ENCODE measurements around the gene LRRC38.
"Not testable (repeated sequence)": the region's sequence is repeated elsewhere in the genome, so short reads cannot be mapped to it uniquely, and the experiment has no call there.

LRRC38 gene

GRCh38 chr1:13462682-13463081 lies 51.1 kb downstream of the LRRC38 start:
- DNase-seq (ENCODE audit: low read depth): no peak

- no peak for DNase-seq (ENCODE audit: low read depth)
Observed at GRCh38 chr1:13461977-13462376, 51.8 kb downstream of the LRRC38 start.

DNA sequence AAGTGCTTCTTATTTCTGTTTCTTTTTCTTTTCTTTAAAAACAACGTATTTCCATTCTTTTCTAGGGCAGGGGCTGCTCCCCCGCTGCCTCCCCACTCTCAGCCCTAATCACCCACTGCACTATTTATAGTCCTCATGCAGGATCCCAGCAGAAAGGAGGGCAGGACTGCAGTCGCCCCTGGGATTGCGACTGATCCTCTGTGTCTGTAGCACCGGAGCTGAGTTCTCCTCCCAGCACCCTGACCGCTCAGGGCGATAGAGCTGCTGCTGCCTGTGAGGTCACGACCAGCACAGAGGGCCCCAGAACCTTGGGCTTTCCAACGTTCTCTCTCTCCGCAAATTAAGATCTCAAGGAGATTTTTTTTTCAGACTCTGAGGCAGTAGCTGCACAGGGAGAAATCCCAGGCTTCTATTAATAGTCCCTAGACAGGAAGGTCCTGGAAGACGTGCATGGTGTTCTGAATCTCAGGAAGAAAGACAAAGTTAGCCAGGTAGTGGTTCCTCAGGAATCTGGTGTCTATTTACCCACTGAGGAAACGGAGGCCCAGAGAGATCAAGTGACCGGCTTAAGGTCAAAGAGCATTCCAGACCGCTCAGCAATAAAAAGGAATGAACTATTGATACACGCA lies 56.8 kb downstream of the LRRC38 start:
- DNase-seq (ENCODE audit: low read depth): no peak

DNA sequence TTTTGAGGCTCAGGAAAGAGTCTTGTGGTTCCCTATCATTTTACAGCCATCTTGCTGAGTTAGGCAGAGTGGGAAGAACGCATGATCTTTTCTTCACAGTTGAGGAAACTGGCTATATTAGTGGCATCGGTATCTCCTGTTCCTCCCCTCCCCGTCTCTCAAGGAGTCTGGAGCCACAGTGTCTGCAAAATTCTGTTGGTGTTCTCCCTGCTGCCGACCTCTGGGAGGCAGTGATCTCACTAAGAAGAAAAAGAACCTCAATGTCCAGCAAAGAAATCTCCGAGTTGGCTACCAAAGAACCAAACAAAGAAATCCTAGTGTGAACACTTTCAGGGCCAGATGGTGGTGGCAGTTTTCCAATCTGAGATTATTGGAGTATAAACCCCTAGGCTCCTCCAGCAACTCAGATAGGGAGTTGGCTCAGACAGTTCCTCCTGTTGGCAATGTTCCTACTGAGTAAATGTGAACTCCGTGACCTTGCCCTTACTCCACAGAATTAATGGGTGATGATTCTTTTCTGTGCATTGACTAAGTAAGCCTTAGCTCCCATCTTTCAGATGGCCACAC lies 62.3 kb downstream of the LRRC38 start:
- no peak for DNase-seq (ENCODE audit: low read depth)

GRCh38 chr1:13450204-13450603 lies 63.6 kb downstream of the LRRC38 start:
- no peak for DNase-seq (ENCODE audit: low read depth)

DNA sequence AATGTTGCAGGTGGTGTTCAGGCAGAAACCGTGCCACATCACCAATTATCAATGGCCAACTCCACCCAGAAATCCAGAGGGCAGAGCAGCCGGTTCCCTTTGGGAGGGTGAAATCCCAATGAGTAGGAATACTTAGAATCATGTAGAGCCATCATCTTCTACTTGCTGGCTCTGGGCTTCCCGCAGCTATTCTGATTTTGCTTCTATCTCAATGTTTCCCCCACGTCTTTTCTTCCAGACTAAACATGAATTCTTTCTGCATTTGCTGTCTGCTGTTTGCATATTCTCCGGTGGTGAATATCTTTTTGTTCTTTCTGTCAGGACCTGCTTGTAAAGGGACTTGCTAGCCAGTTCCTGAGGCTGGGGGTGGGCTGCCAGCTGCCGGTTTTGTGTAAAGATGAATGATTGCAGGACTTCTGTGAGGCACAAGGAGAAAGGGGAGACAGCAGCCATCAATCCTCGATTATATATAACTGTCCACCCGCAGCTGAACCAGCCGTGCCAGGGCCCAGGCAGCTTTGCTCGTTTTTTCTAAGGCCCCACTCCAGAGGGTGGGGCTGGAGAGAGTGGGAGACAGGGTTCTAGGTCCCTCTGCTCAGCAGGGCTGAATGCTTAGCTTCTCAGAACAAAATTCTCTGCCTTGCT lies 70.3 kb downstream of the LRRC38 start:
- no peak for DNase-seq (ENCODE audit: low read depth)

DNA sequence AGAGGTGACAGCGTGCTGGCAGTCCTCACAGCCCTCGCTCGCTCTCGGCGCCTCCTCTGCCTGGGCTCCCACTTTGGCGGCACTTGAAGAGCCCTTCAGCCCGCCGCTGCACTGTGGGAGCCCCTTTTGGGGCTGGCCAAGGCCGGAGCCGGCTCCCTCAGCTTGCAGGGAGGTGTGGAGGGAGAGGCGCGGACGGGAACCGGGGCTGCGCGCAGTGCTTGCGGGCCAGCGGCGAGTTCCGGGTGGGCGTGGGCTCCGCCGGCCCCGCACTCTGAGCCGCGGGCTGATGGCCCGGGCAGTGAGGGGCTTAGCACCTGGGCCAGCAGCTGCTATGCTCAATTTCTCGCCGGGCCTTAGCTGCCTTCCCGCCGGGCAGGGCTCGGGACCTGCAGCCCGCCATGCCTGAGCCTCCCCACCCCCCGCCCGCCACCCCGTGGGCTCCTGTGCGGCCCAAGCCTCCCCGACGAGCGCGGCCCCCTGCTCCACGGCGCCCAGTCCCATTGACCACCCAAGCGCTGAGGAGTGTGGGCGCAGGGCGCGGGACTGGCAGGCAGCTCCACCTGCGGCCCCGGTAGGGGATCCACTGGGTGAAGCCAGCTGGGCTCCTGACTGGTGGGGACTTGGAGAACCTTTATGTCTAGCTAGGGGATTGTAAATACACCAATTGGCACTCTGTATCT lies 74.6 kb downstream of the LRRC38 start:
- DNase-seq (ENCODE audit: low read depth): not testable (repeated sequence)

DNA sequence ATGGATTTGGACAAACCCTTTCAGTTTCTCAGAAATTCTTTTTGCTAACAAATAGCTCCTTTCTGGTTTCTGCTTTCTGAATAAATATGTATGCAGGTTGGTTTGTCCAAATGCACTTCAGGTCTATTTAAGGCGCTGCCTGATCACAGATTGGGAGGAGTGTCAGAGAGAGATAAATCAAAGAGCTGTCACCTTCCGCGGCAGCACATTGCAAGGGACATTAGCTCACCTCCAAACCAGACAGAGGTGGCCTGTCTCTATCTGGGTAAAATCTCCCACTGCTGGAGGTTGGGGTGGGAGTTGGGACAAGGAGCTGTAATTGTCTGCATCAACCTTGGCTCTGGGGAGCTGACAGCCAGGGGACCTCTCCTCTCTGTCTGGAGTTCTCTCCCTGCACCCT lies 78.3 kb downstream of the LRRC38 start:
- DNase-seq (ENCODE audit: low read depth): no peak

DNA sequence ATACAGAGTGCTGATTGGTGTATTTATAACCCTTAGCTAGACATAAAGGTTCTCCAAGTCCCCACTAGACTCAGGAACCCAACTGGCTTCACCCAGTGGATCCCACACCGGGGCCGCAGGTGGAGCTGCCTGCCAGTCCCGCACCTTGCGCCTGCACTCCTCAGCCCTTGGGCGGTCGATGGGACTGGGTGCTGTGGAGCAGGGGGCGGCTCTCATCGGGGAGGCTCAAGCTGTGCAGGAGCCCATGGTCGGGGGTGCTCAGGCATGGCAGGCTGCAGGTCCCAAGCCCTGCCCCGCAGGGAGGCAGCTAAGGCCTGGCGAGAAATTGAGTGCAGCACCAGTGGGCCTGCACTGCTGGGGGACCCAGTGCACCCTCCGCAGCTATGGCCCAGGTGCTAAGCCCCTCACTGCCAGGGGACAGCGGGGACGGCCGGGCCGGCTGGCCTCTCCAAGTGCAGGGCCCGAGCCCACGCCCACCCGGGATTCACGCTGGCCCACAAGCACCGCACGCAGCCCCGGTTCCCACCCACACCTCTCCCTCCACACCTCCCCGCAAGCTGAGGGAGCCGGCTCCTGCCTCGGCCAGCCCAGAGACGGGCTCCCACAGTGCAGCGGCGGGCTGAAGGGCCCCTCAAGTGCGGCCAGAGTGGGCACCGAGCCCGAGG lies 80.0 kb downstream of the LRRC38 start:
- DNase-seq (ENCODE audit: low read depth): not testable (repeated sequence)

GRCh38 chr1:13432251-13432650 lies 81.6 kb downstream of the LRRC38 start:
- no peak for DNase-seq (ENCODE audit: low read depth)

DNA sequence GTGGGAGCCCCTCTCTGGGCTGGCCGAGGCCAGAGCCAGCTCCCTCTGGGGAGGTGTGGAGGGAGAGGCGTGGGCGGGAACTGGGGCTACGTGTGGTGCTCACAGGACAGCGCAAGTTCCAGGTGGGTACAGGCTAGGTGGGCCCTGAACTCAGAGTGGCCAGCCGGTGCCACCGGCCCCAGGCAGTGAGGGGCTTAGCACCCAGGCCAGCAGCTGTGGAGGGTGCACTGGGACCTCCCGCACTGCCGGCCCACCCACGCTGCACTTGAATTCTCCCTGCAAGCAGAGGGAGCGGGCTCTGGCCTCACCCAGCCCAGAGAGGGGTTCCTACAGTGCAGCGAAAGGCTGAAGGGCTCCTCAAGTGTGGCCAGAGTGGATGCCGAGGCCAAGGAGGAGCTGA lies 83.3 kb downstream of the LRRC38 start:
- DNase-seq (ENCODE audit: low read depth): no peak
